ENCODE measurements around the gene ZMIZ2.

DNA sequence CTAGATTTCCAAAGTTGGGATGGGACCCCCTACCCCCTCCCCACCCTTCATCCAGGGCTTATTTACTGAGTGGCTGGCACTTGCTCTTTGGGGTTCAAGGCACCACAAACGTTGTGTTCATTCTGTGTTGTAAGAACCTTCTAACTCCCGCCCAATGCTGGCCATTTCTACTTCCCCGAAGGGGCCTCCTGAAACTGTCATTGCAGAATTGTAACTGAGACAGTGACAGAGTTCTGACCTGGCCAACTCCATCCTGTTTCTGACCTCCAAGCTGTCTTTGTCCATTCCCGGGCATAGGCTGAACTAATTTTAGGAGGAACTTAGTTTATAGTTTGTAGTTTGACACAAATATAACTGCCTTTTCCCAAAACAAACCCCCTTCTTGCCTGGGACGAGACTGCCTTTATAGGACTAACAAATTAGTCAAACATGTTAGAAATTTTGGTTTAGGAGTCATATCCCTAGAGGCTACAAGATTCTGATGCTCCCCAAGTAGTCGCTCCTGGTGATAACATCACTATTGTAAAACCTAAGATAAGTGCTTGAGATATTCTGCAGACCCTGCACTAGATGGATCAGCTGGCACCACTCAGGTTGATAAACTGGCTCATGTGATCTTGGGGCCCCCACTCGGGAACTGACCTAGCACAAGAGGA is 34.8 kb upstream of the ZMIZ2 start:
- no peak for TF ChIP-seq EP300 (IDR thresholded peaks at IDR 0.05; ENCODE audit: borderline replicate concordance)
- no peak for TF ChIP-seq CREB1 (IDR thresholded peaks at IDR 0.05; ENCODE audit: low read depth)
- TF ChIP-seq RAD21 (IDR thresholded peaks at IDR 0.05; ENCODE audit: low read depth): no peak
- no peak for TF ChIP-seq YY1 (IDR thresholded peaks at IDR 0.05; ENCODE audit: low read depth)
- TF ChIP-seq CEBPB (IDR thresholded peaks at IDR 0.05): no peak
- TF ChIP-seq, protein P1, sequence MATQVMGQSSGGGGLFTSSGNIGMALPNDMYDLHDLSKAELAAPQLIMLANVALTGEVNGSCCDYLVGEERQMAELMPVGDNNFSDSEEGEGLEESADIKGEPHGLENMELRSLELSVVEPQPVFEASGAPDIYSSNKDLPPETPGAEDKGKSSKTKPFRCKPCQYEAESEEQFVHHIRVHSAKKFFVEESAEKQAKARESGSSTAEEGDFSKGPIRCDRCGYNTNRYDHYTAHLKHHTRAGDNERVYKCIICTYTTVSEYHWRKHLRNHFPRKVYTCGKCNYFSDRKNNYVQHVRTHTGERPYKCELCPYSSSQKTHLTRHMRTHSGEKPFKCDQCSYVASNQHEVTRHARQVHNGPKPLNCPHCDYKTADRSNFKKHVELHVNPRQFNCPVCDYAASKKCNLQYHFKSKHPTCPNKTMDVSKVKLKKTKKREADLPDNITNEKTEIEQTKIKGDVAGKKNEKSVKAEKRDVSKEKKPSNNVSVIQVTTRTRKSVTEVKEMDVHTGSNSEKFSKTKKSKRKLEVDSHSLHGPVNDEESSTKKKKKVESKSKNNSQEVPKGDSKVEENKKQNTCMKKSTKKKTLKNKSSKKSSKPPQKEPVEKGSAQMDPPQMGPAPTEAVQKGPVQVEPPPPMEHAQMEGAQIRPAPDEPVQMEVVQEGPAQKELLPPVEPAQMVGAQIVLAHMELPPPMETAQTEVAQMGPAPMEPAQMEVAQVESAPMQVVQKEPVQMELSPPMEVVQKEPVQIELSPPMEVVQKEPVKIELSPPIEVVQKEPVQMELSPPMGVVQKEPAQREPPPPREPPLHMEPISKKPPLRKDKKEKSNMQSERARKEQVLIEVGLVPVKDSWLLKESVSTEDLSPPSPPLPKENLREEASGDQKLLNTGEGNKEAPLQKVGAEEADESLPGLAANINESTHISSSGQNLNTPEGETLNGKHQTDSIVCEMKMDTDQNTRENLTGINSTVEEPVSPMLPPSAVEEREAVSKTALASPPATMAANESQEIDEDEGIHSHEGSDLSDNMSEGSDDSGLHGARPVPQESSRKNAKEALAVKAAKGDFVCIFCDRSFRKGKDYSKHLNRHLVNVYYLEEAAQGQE (IDR thresholded peaks at IDR 0.05; ENCODE audit: low read depth): no peak
